ENCODE data around the gene ANKZF1. TPM values are rescaled to one million over a fixed set of nuclear protein-coding genes. Genes with fewer than 3 reads are reported as not detected.

ANKZF1 gene
- total and polyA plus RNA-seq, 2 of the 4 experiments (the other 2 are of a cell fraction), result 18.6 to 33.8 TPM

- no CpG with 5 or more reads among the region's 2 CpGs for WGBS, 2 experiments (ENCODE audit: extremely low coverage in 2 of 2, insufficient read length in 1 of 2)
- Histone ChIP-seq H4K5ac (ENCODE audit: low read depth, low read length) (no peak overlapping the region), H3K18ac (ENCODE audit: low read depth, low read length) (no peak overlapping the region), H3K56ac (ENCODE audit: extremely low read depth, insufficient read depth, low read length) (no peak overlapping the region), H3K9me3 (ENCODE audit: control insufficient read depth, insufficient read depth, low read length) (no peaks in the 10 kb centered on the region), H3K79me1 (ENCODE audit: low read depth in 1 of 2, low read length in 2 of 2) (no peaks in the 10 kb centered on the region), H3K27ac (ENCODE audit: insufficient read depth, low read length) (no peak overlapping the region), H2BK15ac (ENCODE audit: low read depth, low read length) (no peak overlapping the region), H3K9me1 (ENCODE audit: insufficient read depth, low read length) (no peaks in the 10 kb centered on the region), H4K8ac (ENCODE audit: low read depth in 2 of 2, low read length in 2 of 2) (no peak overlapping the region), H3K4me2 (ENCODE audit: low read depth, low read length) (no peak overlapping the region), H4K91ac (ENCODE audit: insufficient read depth, low read depth, low read length) (no peak overlapping the region), H2AFZ (replicated peaks; ENCODE audit: low read length, poor library complexity) (no peak overlapping the region), H2AK9ac (replicated peaks; ENCODE audit: low read depth, low read length, poor library complexity) (no peak overlapping the region), H3K27me3 (ENCODE audit: control insufficient read depth, insufficient read depth, low read length) (peaks cover 29% of the 10 kb centered on the region), H3K4me3 (ENCODE audit: insufficient read depth, low read depth, low read length) (no peak overlapping the region), H3K23ac (ENCODE audit: low read depth, low read length) (no peak overlapping the region), H2BK20ac (ENCODE audit: low read depth, low read length) (no peak overlapping the region), H3K14ac (replicated peaks; ENCODE audit: low read depth, low read length) (no peak overlapping the region), H3K36me3 (ENCODE audit: control insufficient read depth, insufficient read depth, low read length) (no peaks in the 10 kb centered on the region), H2BK120ac (ENCODE audit: low read depth, low read length) (no peak overlapping the region), H4K20me1 (ENCODE audit: insufficient read depth, low read length) (no peaks in the 10 kb centered on the region), H2BK5ac (ENCODE audit: low read depth, low read length, poor library complexity, severe bottlenecking) (no peak overlapping the region), H3K4ac (ENCODE audit: low read depth, low read length) (no peak overlapping the region), H2AK5ac (ENCODE audit: low read depth, low read length) (no peak overlapping the region), H3K9ac (ENCODE audit: low read depth, low read length) (no peak overlapping the region), H3K4me1 (ENCODE audit: control insufficient read depth, insufficient read depth, low read length) (peaks cover 2% of the 10 kb centered on the region; the same call in 1 of the 2 replicates)
- ChIA-PET CTCF (no interaction called here), POLR2A (ENCODE audit: unreplicated experiment) (no interaction called here)
- no peak for ATAC-seq (ENCODE audit: low read depth)
- dilution Hi-C loops (cut with HindIII; ENCODE audit: low sequenced_read_pairs, unreplicated experiment), result no loop called here
- intact Hi-C loops (cut with micrococcal nuclease), result no loop called here
- TF ChIP-seq ELK1 (IDR thresholded peaks at IDR 0.05; ENCODE audit: borderline replicate concordance, low read depth, low read length) (no peak), RAD21 (IDR thresholded peaks at IDR 0.05; ENCODE audit: low read length) (no peak), CEBPB (IDR thresholded peaks at IDR 0.05; ENCODE audit: low read depth, low read length) (no peak), USF2 (IDR thresholded peaks at IDR 0.05; ENCODE audit: low read depth, low read length) (no peak), MXI1 (IDR thresholded peaks at IDR 0.05; ENCODE audit: borderline replicate concordance, low read depth, low read length) (no peak), CHD1 (IDR thresholded peaks at IDR 0.05; ENCODE audit: low read depth, low read length) (no peak), BHLHE40 (IDR thresholded peaks at IDR 0.05; ENCODE audit: low read depth, low read length) (no peak), CTCF (conservative IDR thresholded peaks at IDR 0.05; ENCODE audit: low read depth, low read length) (no peak), FOS (IDR thresholded peaks at IDR 0.05; ENCODE audit: low read depth, low read length) (no peak), MAZ (IDR thresholded peaks at IDR 0.05; ENCODE audit: borderline replicate concordance, low read depth, low read length) (no peak), RCOR1 (IDR thresholded peaks at IDR 0.05; ENCODE audit: insufficient replicate concordance, low read length) (no peak), POLR2A (IDR thresholded peaks at IDR 0.05; ENCODE audit: low read depth, low read length) (no peak), SMC3 (IDR thresholded peaks at IDR 0.05; ENCODE audit: low read depth, low read length) (no peak)
- DNase-seq, result no peak
- in situ Hi-C loops (cut with MboI; ENCODE audit: low sequenced_read_pairs), result no loop called here
- no TSS peak for BruUV-seq (replicated peaks)
Observed at GRCh38 chr2:219268294-219268693, 38.7 kb downstream of the ANKZF1 start.
